Breast epithelium (tissue), 4 donors: ENCODE data around the gene SPINK9. TPM values are rescaled to one million over a fixed set of nuclear protein-coding genes. Genes with fewer than 3 reads are reported as not detected.

Experiments
- DNase-seq, 2 donors: peaks; one replicate each; pipeline ENCODE4 v3.0.0-alpha.2; 2019; ENCODE audit warnings: low spot score in 2 of 2
- H3K27ac ChIP-seq, 2 donors: fragments of 200-600 bp; sonication (generic) in 1 of 2; one replicate each; pipeline ENCODE4 v1.5.1; 2016 to 2019; ENCODE audit warnings: mild to moderate bottlenecking in 1 of 2
- H3K27me3 ChIP-seq, 2 donors: fragments of 200-600 bp; sonication (generic) in 1 of 2; one replicate each; pipeline versions ENCODE4 v1.5.1 to v1.6.0; 2017 to 2019; ENCODE audit warnings: control low read depth in 1 of 2, mild to moderate bottlenecking in 1 of 2
- H3K36me3 ChIP-seq: fragments of 200-600 bp; one replicate; pipeline ENCODE4 v1.5.1; 2019
- H3K4me1 ChIP-seq, 2 donors: fragments of 200-600 bp; sonication (generic); one replicate each; pipeline ENCODE4 v1.5.1; 2016 to 2019; ENCODE audit warnings: control low read depth in 1 of 2
- H3K4me3 ChIP-seq, 3 donors: fragments of 200-600 bp; sonication (generic); 1 replicate in 2 of 3; 2 replicates in 1 of 3; pipeline ENCODE4 v1.5.1; 2016 to 2019; ENCODE audit warnings: mild to moderate bottlenecking in 3 of 3, moderate library complexity in 2 of 3
- H3K9me3 ChIP-seq, 2 donors: fragments of 200-600 bp; sonication (generic) in 1 of 2; one replicate each; pipeline ENCODE4 v1.5.1; 2016 to 2019; ENCODE audit warnings: control low read depth in 1 of 2
- POLR2A ChIP-seq: fragments of 450-650 bp; IDR thresholded peaks from one replicate; pipeline ENCODE4 v1.6.1; 2016; ENCODE audit warnings: antibody characterized with exemption, mild to moderate bottlenecking, moderate library complexity
- POLR2AphosphoS5 ChIP-seq, 3 donors: sonication (generic); formaldehyde crosslinking; IDR thresholded peaks; one replicate each; pipeline ENCODE4 v1.6.1; 2017; ENCODE audit warnings: antibody characterized with exemption in 3 of 3
- intact Hi-C: fragments of 100-400 bp; cut with DNase I; formaldehyde crosslinking; loops from one replicate; pipeline ENCODE4 v1.15.1; 2023; ENCODE audit warnings: low total_unique reads
- total RNA-seq, 3 donors: library from RNA; depleted of rRNA; stranded (reverse); fragments of >200 nt; gene quantifications; one replicate each; pipeline ENCODE4 v1.1.0, GENCODE V29; 2016
- TF ChIP-seq, protein P1 (sequence below), 3 donors: fragments of 450-650 bp; IDR thresholded peaks; one replicate each; pipeline ENCODE4 v1.5.1; 2016 to 2017; ENCODE audit warnings: antibody characterized with exemption in 3 of 3, mild to moderate bottlenecking in 3 of 3, moderate library complexity in 3 of 3

SPINK9 gene
- total RNA-seq, result not detected

GRCh38 chr5:148335259-148335658 is at the start of gene SPINK9:
Gene SPINK9, plus strand, starts transcription at chr5:148335559. Its CDS starts 55 bp downstream, at chr5:148335614.
- Histone ChIP-seq H3K27ac (no peak within 1 kb of the TSS), H3K9me3 (no peaks in the 10 kb centered on the region), H3K27me3 (no peaks in the 10 kb centered on the region), H3K4me3 (no peak within 1 kb of the TSS), H3K4me1 (no peaks in the 10 kb centered on the region), H3K36me3 (peaks cover 3% of the 10 kb centered on the region)
- TF ChIP-seq POLR2A (no peak), POLR2AphosphoS5 (IDR thresholded peaks at IDR 0.05) (no peak)
- TF ChIP-seq, protein P1, sequence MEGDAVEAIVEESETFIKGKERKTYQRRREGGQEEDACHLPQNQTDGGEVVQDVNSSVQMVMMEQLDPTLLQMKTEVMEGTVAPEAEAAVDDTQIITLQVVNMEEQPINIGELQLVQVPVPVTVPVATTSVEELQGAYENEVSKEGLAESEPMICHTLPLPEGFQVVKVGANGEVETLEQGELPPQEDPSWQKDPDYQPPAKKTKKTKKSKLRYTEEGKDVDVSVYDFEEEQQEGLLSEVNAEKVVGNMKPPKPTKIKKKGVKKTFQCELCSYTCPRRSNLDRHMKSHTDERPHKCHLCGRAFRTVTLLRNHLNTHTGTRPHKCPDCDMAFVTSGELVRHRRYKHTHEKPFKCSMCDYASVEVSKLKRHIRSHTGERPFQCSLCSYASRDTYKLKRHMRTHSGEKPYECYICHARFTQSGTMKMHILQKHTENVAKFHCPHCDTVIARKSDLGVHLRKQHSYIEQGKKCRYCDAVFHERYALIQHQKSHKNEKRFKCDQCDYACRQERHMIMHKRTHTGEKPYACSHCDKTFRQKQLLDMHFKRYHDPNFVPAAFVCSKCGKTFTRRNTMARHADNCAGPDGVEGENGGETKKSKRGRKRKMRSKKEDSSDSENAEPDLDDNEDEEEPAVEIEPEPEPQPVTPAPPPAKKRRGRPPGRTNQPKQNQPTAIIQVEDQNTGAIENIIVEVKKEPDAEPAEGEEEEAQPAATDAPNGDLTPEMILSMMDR (IDR thresholded peaks at IDR 0.05), result no peak
- no peak for DNase-seq
- intact Hi-C loops, result no loop called here

GRCh38 chr5:148290271-148291195 is 44.8 kb upstream of the SPINK9 start:
- no peak for DNase-seq
- TF ChIP-seq POLR2A (no peak), POLR2AphosphoS5 (IDR thresholded peaks at IDR 0.05) (no peak)
- TF ChIP-seq, protein P1 (IDR thresholded peaks at IDR 0.05), result no peak
- no peaks in the 10 kb centered on the region for H3K36me3 ChIP-seq
- no peak overlapping the region for H3K27ac ChIP-seq
- H3K4me1 ChIP-seq, result no peaks in the 10 kb centered on the region
- no peak overlapping the region for H3K4me3 ChIP-seq
- no peaks in the 10 kb centered on the region for H3K27me3 ChIP-seq
- intact Hi-C loops, result no loop called here
- H3K9me3 ChIP-seq, result no peaks in the 10 kb centered on the region

- H3K27ac ChIP-seq, result no peak overlapping the region
- TF ChIP-seq, protein P1 (IDR thresholded peaks at IDR 0.05), result no peak
- TF ChIP-seq POLR2A (no peak), POLR2AphosphoS5 (IDR thresholded peaks at IDR 0.05) (no peak)
- no peaks in the 10 kb centered on the region for H3K9me3 ChIP-seq
- DNase-seq, result no peak
- no peaks in the 10 kb centered on the region for H3K36me3 ChIP-seq
- intact Hi-C loops, result loop anchor here (1.0 kb wide), 1 partner anchor 12 kb away; no protein-coding TSS in a partner anchor
- no peaks in the 10 kb centered on the region for H3K4me1 ChIP-seq
- H3K27me3 ChIP-seq, result no peaks in the 10 kb centered on the region
- no peak overlapping the region for H3K4me3 ChIP-seq
Measured at GRCh38 chr5:148297731-148298130, 37.6 kb upstream of the SPINK9 start.

- H3K27me3 ChIP-seq, result no peaks in the 10 kb centered on the region
- no peaks in the 10 kb centered on the region for H3K4me1 ChIP-seq
- H3K27ac ChIP-seq, result no peak overlapping the region
- no peak for TF ChIP-seq POLR2AphosphoS5 (IDR thresholded peaks at IDR 0.05)
- no peak for TF ChIP-seq POLR2A
- TF ChIP-seq, protein P1 (IDR thresholded peaks at IDR 0.05), result no peak
- H3K9me3 ChIP-seq, result no peaks in the 10 kb centered on the region
- DNase-seq, result no peak
- intact Hi-C loops, result no loop called here
- no peaks in the 10 kb centered on the region for H3K36me3 ChIP-seq
- H3K4me3 ChIP-seq, result no peak overlapping the region
Measured at GRCh38 chr5:148306446-148306845, 28.9 kb upstream of the SPINK9 start.

- Histone ChIP-seq H3K4me1 (no peaks in the 10 kb centered on the region), H3K27me3 (no peaks in the 10 kb centered on the region), H3K36me3 (no peaks in the 10 kb centered on the region), H3K4me3 (no peak overlapping the region), H3K9me3 (no peaks in the 10 kb centered on the region), H3K27ac (no peak overlapping the region)
- intact Hi-C loops, result loop anchor here (1.0 kb wide), 1 partner anchor 11 kb away; no protein-coding TSS in a partner anchor
- no peak for DNase-seq
- TF ChIP-seq POLR2A, result no peak
- TF ChIP-seq POLR2AphosphoS5 (IDR thresholded peaks at IDR 0.05), result no peak
- TF ChIP-seq, protein P1 (IDR thresholded peaks at IDR 0.05), result no peak
Measured at GRCh38 chr5:148309019-148309418, 26.3 kb upstream of the SPINK9 start.
